Neural progenitor cell (in vitro differentiated cells): ENCODE data around the gene PPP6C.

Experiments used
- CTCF ChIP-seq: fragments of 200-600 bp; sonication (generic); IDR thresholded peaks from 2 replicates; pipeline ENCODE4 v1.5.1; 2017; ENCODE audit warnings: antibody characterized with exemption, mild to moderate bottlenecking
- EZH2phosphoT487 ChIP-seq: fragments of 200-600 bp; sonication (generic); IDR thresholded peaks from 2 replicates; pipeline ENCODE4 v1.6.1; 2017; ENCODE audit warnings: antibody characterized with exemption

GRCh38 chr9:125176636-125177035, 13.0 kb downstream of the PPP6C start:
- no peak for TF ChIP-seq EZH2phosphoT487
- no peak for TF ChIP-seq CTCF
